ENCODE data around the gene NDFIP2. TPM values are rescaled to one million over a fixed set of nuclear protein-coding genes. Genes with fewer than 3 reads are reported as not detected.

NDFIP2 gene
- total and polyA plus RNA-seq, 2 donors (not counting 1 experiment from before 2014, with no cell fraction given), result 0.12 to 1.0 TPM

DNA sequence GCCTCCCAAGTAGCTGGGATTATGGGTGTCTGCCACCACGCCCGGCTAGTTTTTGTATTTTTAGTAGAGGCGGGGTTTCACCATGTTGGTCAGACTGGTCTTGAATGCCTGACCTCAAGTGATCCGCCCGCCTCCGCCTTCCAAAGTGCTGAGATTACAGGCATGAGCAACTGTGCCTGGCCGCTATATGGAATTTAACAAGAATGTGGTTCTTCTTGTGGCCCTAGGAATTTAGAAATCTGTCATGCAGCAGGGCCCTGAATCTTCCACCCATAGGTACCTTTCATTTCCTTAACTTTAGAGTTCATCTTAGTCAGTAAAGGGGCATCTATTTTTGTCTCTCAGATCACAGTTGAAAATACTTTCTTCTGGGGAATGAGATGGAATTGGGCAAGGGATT is 25.6 kb upstream of the NDFIP2 start:
- no peaks in the 10 kb centered on the region for H3K79me2 ChIP-seq (ENCODE audit: control insufficient read depth, insufficient read depth, low read length)
- Mint-ChIP-seq H3K4me1 (peaks cover 6% of the 10 kb centered on the region), H3K27ac (no peak overlapping the region), H3K4me3 (no peak overlapping the region), H3K27me3 (peaks cover 26% of the 10 kb centered on the region), H3K9me3 (ENCODE audit: insufficient read depth) (no peaks in the 10 kb centered on the region)
- no peak overlapping the region for H3K4me3 ChIP-seq (ENCODE audit: control extremely low read depth in 1 of 5, extremely low read depth in 1 of 5, insufficient read depth in 1 of 5, low read depth in 2 of 5, low read length in 4 of 5)
- no peak overlapping the region for H3K9ac ChIP-seq (ENCODE audit: low read length)
- 85% methylated on average over 6 of the region's 7 CpGs for WGBS (ENCODE audit: insufficient coverage)
- H2AFZ ChIP-seq (ENCODE audit: insufficient read depth, low read depth, low read length, poor library complexity, severe bottlenecking), result no peak overlapping the region
- peaks cover 0 to 4% (median 2%) of the 10 kb centered on the region in 4 experiments for H3K27me3 ChIP-seq (replicated peaks in 1 of 4; ENCODE audit: control extremely low read depth in 1 of 4, control insufficient read depth in 3 of 4, insufficient read depth in 4 of 4, low read length in 3 of 4)
- ChIA-PET POLR2A (no interaction called here), CTCF (no interaction called here)
- intact Hi-C loops (cut with micrococcal nuclease), result no loop called here
- H3K27ac ChIP-seq (ENCODE audit: low read length in 2 of 2), result no peak overlapping the region
- H4K20me1 ChIP-seq (ENCODE audit: control insufficient read depth, insufficient read depth, low read length, poor library complexity, severe bottlenecking), result no peaks in the 10 kb centered on the region
- TF ChIP-seq, protein P1, sequence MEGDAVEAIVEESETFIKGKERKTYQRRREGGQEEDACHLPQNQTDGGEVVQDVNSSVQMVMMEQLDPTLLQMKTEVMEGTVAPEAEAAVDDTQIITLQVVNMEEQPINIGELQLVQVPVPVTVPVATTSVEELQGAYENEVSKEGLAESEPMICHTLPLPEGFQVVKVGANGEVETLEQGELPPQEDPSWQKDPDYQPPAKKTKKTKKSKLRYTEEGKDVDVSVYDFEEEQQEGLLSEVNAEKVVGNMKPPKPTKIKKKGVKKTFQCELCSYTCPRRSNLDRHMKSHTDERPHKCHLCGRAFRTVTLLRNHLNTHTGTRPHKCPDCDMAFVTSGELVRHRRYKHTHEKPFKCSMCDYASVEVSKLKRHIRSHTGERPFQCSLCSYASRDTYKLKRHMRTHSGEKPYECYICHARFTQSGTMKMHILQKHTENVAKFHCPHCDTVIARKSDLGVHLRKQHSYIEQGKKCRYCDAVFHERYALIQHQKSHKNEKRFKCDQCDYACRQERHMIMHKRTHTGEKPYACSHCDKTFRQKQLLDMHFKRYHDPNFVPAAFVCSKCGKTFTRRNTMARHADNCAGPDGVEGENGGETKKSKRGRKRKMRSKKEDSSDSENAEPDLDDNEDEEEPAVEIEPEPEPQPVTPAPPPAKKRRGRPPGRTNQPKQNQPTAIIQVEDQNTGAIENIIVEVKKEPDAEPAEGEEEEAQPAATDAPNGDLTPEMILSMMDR (IDR thresholded peaks at IDR 0.05), result no peak
- no peak for TF ChIP-seq EZH2 (IDR thresholded peaks at IDR 0.05; ENCODE audit: borderline replicate concordance, insufficient read depth, low read depth, low read length, poor library complexity, severe bottlenecking)
- DNase-seq, result no peak
- no peaks in the 10 kb centered on the region for H3K4me1 ChIP-seq (ENCODE audit: control insufficient read depth in 2 of 2, insufficient read depth in 2 of 2, low read length in 2 of 2)
- H3K4me2 ChIP-seq (replicated peaks; ENCODE audit: low read depth, low read length, poor library complexity, severe bottlenecking), result no peak overlapping the region
- ATAC-seq (ENCODE audit: low read depth), result no peak
- H3K9me3 ChIP-seq (ENCODE audit: control extremely low read depth in 1 of 3, control insufficient read depth in 2 of 3, insufficient read depth in 1 of 3, low read length in 2 of 3), result no peaks in the 10 kb centered on the region
- H3K36me3 ChIP-seq (replicated peaks in 1 of 2; ENCODE audit: control extremely low read depth in 1 of 2, control insufficient read depth in 1 of 2, extremely low read depth in 1 of 2, insufficient read depth in 2 of 2, low read length in 1 of 2), result no peaks in the 10 kb centered on the region

DNA sequence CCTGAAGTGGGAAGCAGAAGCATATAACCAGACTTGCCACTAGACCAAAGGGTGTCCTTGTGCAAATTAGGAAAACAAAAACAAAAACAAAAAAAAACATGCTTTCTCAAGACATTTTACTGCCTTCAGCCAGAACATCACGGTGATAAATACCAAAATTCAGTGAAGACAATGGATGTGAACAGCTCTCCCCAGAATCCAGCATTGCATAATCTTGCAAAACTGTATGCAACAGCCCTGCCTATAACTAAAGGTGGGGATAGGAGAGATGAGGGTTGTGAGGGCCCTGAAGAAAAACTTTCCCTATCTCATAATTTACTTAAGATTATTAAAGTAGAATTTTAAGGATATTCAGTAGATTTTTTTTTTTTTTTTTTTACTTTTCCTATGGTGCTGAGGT is 24.9 kb upstream of the NDFIP2 start:
- ATAC-seq (ENCODE audit: low read depth), result no peak
- intact Hi-C loops (cut with micrococcal nuclease), result no loop called here
- H3K27me3 Mint-ChIP-seq, result peaks cover 26% of the 10 kb centered on the region

More for the DNA sequence above, 24.9 kb upstream of the NDFIP2 start:
- no peaks in the 10 kb centered on the region for H3K36me3 ChIP-seq (replicated peaks in 1 of 2; ENCODE audit: control extremely low read depth in 1 of 2, control insufficient read depth in 1 of 2, extremely low read depth in 1 of 2, insufficient read depth in 2 of 2, low read length in 1 of 2)
- H3K27ac Mint-ChIP-seq, result no peak overlapping the region
- H3K4me3 Mint-ChIP-seq, result no peak overlapping the region
- no peak for DNase-seq
- no peaks in the 10 kb centered on the region for H3K9me3 ChIP-seq (ENCODE audit: control extremely low read depth in 1 of 3, control insufficient read depth in 2 of 3, insufficient read depth in 1 of 3, low read length in 2 of 3)
- no peak overlapping the region for H3K9ac ChIP-seq (ENCODE audit: low read length)
- CTCF ChIA-PET, result interaction anchor here (1.8 kb wide), 1 partner anchor 32 kb away, joined by 10 read pairs; no protein-coding TSS in a partner anchor
- no peaks in the 10 kb centered on the region for H3K9me3 Mint-ChIP-seq (ENCODE audit: insufficient read depth)
- no CpG with 5 or more reads among the region's 1 CpG for WGBS (ENCODE audit: insufficient coverage)
- POLR2A ChIA-PET, result interaction anchor here (0.7 kb wide), 1 partner anchor 22 kb away, joined by 6 read pairs; no protein-coding TSS in a partner anchor
- no peaks in the 10 kb centered on the region for H3K79me2 ChIP-seq (ENCODE audit: control insufficient read depth, insufficient read depth, low read length)
- no peaks in the 10 kb centered on the region for H3K4me1 ChIP-seq (ENCODE audit: control insufficient read depth in 2 of 2, insufficient read depth in 2 of 2, low read length in 2 of 2)
- no peak overlapping the region for H3K4me2 ChIP-seq (replicated peaks; ENCODE audit: low read depth, low read length, poor library complexity, severe bottlenecking)
- no peak overlapping the region for H3K4me3 ChIP-seq (ENCODE audit: control extremely low read depth in 1 of 5, extremely low read depth in 1 of 5, insufficient read depth in 1 of 5, low read depth in 2 of 5, low read length in 4 of 5)
- peaks cover 0 to 4% (median 2%) of the 10 kb centered on the region in 4 experiments for H3K27me3 ChIP-seq (replicated peaks in 1 of 4; ENCODE audit: control extremely low read depth in 1 of 4, control insufficient read depth in 3 of 4, insufficient read depth in 4 of 4, low read length in 3 of 4)
- no peak overlapping the region for H3K27ac ChIP-seq (ENCODE audit: low read length in 2 of 2)
- H4K20me1 ChIP-seq (ENCODE audit: control insufficient read depth, insufficient read depth, low read length, poor library complexity, severe bottlenecking), result no peaks in the 10 kb centered on the region
- no peak overlapping the region for H2AFZ ChIP-seq (ENCODE audit: insufficient read depth, low read depth, low read length, poor library complexity, severe bottlenecking)
- no peak for TF ChIP-seq EZH2 (IDR thresholded peaks at IDR 0.05; ENCODE audit: borderline replicate concordance, insufficient read depth, low read depth, low read length, poor library complexity, severe bottlenecking)
- TF ChIP-seq, protein P1 (IDR thresholded peaks at IDR 0.05), result no peak
- peaks cover 6% of the 10 kb centered on the region for H3K4me1 Mint-ChIP-seq
